ENCODE measurements around the gene POLE. TPM values are rescaled to one million over a fixed set of nuclear protein-coding genes. Genes with fewer than 3 reads are reported as not detected.

POLE gene
- total RNA-seq, 1 experiment from 2014 or later: 200 TPM

DNA sequence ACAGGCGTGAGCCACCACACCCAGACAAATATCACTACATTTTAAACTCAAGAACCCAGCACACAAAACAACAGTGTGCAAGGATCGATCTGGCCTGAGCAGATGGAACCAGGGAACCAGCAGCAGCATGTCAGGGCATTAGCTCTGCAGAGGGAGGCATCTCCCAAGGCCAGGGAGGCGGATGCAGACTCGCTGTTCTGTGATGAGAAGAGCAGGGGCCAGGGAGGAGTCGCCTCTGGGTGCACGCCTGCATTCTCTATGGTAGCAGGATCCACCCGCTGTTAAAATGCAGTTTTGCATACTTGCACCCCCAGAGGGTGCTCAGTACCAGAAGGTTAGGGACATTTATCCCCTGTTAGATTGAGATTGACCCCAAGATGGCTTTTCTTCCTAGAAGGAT is 41.4 kb upstream of the POLE start:
- H3K4me1 Mint-ChIP-seq (ENCODE audit: low read depth, unreplicated experiment): no peaks in the 10 kb centered on the region
- H3K36me3 Mint-ChIP-seq (ENCODE audit: insufficient read depth, unreplicated experiment): peaks cover 96% of the 10 kb centered on the region
- intact Hi-C loops (cut with micrococcal nuclease; ENCODE audit: unreplicated experiment): no loop called here
- TF ChIP-seq, protein P1, sequence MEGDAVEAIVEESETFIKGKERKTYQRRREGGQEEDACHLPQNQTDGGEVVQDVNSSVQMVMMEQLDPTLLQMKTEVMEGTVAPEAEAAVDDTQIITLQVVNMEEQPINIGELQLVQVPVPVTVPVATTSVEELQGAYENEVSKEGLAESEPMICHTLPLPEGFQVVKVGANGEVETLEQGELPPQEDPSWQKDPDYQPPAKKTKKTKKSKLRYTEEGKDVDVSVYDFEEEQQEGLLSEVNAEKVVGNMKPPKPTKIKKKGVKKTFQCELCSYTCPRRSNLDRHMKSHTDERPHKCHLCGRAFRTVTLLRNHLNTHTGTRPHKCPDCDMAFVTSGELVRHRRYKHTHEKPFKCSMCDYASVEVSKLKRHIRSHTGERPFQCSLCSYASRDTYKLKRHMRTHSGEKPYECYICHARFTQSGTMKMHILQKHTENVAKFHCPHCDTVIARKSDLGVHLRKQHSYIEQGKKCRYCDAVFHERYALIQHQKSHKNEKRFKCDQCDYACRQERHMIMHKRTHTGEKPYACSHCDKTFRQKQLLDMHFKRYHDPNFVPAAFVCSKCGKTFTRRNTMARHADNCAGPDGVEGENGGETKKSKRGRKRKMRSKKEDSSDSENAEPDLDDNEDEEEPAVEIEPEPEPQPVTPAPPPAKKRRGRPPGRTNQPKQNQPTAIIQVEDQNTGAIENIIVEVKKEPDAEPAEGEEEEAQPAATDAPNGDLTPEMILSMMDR (IDR thresholded peaks at IDR 0.05; ENCODE audit: unreplicated experiment): no peak
- no peak for DNase-seq
- no peak overlapping the region for H3K4me3 Mint-ChIP-seq (ENCODE audit: low read depth, unreplicated experiment)
- H3K27me3 Mint-ChIP-seq (ENCODE audit: unreplicated experiment): no peaks in the 10 kb centered on the region
- CTCF ChIA-PET: no interaction called here
- H3K27ac Mint-ChIP-seq (ENCODE audit: unreplicated experiment): peak overlapping the region; percentile 68
- no TSS peak for BruUV-seq (replicated peaks)
- H3K9me3 Mint-ChIP-seq (ENCODE audit: low read depth, unreplicated experiment): peaks cover 2% of the 10 kb centered on the region

DNA sequence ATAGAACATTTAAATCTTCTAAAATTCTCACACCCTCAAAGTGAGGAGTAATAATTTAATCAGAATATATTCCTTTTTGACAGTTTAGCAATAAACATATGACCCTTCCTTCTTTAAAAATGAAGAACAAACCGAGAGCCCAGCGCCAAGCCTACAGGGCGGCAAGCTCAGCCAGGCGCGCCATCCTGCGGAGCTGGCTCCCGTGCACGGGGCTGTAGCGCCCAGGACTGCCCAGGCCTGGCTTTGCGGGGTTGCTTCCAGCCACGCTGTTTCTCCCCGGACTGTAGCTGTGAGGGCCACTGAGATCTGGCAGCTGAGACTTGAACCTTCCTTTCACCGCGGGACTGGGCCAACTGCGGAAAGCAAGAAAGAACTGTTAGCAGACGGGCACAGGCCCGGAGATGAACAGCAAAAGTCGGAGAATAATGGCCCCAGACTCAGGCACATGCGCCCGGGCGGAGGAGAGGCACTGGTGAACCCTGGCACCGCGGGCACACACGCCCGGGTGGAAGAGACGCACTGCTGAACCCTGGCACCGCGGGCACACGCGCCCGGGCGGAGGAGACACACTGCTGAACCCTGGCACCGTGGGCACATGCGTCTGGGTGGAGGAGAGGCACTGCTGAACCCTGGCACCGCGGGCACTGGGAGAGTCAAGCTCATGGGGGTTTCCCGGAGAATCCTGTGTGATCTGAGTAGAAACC is 40.1 kb upstream of the POLE start:
- no peak overlapping the region for H3K4me3 Mint-ChIP-seq (ENCODE audit: low read depth, unreplicated experiment)
- no peaks in the 10 kb centered on the region for H3K4me1 Mint-ChIP-seq (ENCODE audit: low read depth, unreplicated experiment)
- peaks cover 97% of the 10 kb centered on the region for H3K36me3 Mint-ChIP-seq (ENCODE audit: insufficient read depth, unreplicated experiment)
- TF ChIP-seq, protein P1 (IDR thresholded peaks at IDR 0.05; ENCODE audit: unreplicated experiment): no peak
- BruUV-seq (replicated peaks): no TSS peak
- intact Hi-C loops (cut with micrococcal nuclease; ENCODE audit: unreplicated experiment): no loop called here
- no peak overlapping the region for H3K27ac Mint-ChIP-seq (ENCODE audit: unreplicated experiment)
- no peaks in the 10 kb centered on the region for H3K27me3 Mint-ChIP-seq (ENCODE audit: unreplicated experiment)
- CTCF ChIA-PET: no interaction called here
- H3K9me3 Mint-ChIP-seq (ENCODE audit: low read depth, unreplicated experiment): peaks cover 2% of the 10 kb centered on the region
- no peak for DNase-seq

DNA sequence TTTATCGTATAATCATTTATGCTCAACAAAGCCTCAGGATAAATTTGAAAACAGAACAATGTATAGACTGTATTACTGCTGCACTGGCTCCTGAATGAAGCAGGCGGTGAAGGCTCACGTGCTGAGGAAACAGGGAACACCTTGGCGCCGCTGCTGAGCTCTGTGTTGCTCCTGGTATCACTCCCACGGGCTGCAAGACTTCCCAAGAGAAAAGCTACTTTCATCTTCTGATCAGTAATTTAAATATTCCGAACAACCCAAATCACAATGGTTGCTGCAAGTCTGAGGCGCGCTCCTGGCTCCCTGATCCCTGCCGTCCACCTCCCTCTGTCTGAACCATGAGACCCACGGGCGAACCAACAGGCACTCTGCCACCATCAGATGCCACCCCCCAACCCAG is 39.2 kb upstream of the POLE start:
- Mint-ChIP-seq H3K36me3 (ENCODE audit: insufficient read depth, unreplicated experiment) (peaks cover 100% of the 10 kb centered on the region), H3K27ac (ENCODE audit: unreplicated experiment) (no peak overlapping the region), H3K4me1 (ENCODE audit: low read depth, unreplicated experiment) (no peaks in the 10 kb centered on the region), H3K27me3 (ENCODE audit: unreplicated experiment) (no peaks in the 10 kb centered on the region), H3K4me3 (ENCODE audit: low read depth, unreplicated experiment) (no peak overlapping the region), H3K9me3 (ENCODE audit: low read depth, unreplicated experiment) (no peaks in the 10 kb centered on the region)
- intact Hi-C loops (cut with micrococcal nuclease; ENCODE audit: unreplicated experiment): no loop called here
- TF ChIP-seq, protein P1 (IDR thresholded peaks at IDR 0.05; ENCODE audit: unreplicated experiment): no peak
- DNase-seq: no peak
- BruUV-seq (replicated peaks): no TSS peak
- CTCF ChIA-PET: no interaction called here

DNA sequence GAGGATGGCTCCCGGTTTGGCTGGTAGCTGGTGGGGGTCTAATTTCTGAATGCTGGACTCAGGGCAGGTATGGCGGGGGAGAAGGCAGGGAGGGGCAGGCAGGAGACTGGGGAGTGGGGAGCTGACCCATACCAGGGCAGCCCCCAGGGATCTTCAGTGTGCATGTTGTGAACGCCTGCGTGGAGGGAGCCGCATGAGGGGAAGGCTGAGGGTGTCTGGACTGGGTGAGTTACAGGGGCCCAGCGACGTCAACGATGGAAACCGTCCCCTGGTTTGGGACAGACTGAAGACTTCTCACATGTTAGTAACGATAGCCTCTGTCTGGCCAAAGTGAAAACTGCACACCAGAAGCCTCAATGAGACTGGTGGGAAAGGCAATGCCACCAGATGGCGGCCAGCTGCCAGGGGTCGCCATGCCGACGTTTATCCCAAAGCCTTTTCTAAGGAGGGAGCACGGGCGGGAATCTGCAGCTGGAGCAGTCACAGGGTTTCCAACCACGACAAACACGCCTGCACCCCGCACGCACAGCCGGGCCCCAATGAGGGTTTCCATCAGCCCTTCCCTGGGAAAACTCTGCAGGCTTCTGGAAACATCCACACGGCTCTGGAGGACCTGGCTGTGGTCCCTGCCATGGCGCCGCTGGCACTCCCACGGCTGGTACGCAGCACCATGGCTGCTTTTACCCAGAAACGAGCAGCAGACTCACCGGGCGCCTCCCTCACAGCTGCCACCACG is 37.5 kb upstream of the POLE start:
- H3K36me3 Mint-ChIP-seq (ENCODE audit: insufficient read depth, unreplicated experiment): peaks cover 99% of the 10 kb centered on the region

More for the DNA sequence above, 37.5 kb upstream of the POLE start:
- Mint-ChIP-seq H3K27ac (ENCODE audit: unreplicated experiment) (no peak overlapping the region), H3K27me3 (ENCODE audit: unreplicated experiment) (no peaks in the 10 kb centered on the region), H3K4me1 (ENCODE audit: low read depth, unreplicated experiment) (no peaks in the 10 kb centered on the region), H3K9me3 (ENCODE audit: low read depth, unreplicated experiment) (no peaks in the 10 kb centered on the region), H3K4me3 (ENCODE audit: low read depth, unreplicated experiment) (no peak overlapping the region)
- CTCF ChIA-PET: no interaction called here
- TF ChIP-seq, protein P1 (IDR thresholded peaks at IDR 0.05; ENCODE audit: unreplicated experiment): no peak
- no TSS peak for BruUV-seq (replicated peaks)
- intact Hi-C loops (cut with micrococcal nuclease; ENCODE audit: unreplicated experiment): no loop called here
- DNase-seq: no peak

All from Calu3 (cell line).